HK-2 (cell line): ENCODE measurements around the gene RALGAPA2.

ENCODE experiments used
- DNase-seq: peaks from one replicate; pipeline ENCODE4 v3.0.0-alpha.2; 2018; ENCODE audit not compliant: unreplicated experiment

Gene RALGAPA2

GRCh38 chr20:20437314-20437713, 275.1 kb downstream of the RALGAPA2 start:
- no peak for DNase-seq

- no peak for DNase-seq
Observed at GRCh38 chr20:20436689-20437088, 275.8 kb downstream of the RALGAPA2 start.

DNA sequence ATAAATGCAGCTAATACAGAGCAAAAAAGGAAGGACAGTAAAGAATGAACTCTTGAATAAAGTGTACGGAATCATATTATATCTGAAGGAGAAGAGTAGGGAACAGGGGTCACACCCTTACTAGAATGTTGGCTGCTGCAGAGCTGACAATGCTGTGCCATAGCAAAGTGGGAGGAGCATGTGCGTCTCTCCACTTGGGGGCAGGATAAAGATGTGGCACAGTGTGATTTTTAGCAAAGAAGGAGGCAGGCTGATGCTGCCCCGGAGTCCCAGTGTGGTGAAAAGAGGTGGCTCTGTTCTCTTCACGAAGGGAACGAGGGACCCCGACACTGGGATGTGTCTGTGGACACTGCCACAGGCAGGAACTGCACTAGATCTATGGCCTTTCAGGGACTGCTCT, 277.0 kb downstream of the RALGAPA2 start:
- DNase-seq = no peak

GRCh38 chr20:20432618-20433286, 279.7 kb downstream of the RALGAPA2 start:
- DNase-seq = no peak

DNA sequence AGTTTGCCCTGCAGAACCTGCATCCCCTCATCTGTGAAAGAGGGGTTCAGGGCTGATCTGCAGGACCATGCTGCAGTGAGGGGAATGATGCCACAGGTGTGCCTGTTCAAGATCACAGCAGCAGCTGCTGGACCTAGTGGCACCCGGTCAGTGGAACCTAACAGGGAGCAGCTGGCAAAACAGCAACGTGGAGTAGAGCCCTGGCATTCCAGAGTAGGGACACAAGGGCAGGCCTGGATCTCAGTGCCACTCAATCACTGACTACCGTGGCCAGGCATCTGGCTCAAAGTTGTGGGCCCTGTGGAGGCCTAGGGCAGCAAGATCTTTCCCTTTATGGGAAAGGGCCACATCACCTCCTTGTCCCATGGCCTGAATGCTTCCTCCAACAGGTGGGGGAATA, 282.4 kb downstream of the RALGAPA2 start:
- DNase-seq = no peak

GRCh38 chr20:20428067-20428466, 284.4 kb downstream of the RALGAPA2 start:
- no peak for DNase-seq

DNA sequence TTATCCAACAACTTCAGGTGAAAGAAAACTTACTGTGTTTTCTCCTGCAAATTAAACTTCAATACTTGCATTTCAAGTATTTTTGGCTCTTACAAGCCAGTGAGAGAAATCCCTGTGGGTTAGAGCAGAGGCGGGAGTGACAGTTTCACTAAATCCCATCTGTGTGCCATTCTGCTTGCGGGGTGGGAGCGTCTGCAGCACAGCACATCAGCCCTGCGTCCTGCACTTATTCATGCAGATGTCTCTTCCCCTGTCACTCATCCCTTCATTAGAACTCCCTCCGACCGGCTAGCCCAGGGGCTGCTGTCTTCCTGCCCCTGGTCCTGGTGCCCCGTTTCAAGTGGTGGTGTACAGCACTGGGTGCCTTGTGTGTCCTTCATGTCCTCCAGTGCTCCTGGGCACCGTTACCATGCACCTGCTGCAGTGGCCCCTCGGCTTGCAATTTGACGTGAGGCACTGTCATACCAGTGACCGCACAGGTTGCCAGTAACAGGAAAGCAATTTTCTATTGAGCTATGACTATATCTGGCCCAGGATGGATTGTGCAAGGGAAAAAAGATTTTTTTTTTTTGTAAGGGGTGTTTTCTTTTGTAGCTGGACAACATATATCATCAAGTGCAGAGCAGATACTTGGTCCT, 285.1 kb downstream of the RALGAPA2 start:
- no peak for DNase-seq

- no peak for DNase-seq
Observed at GRCh38 chr20:20426655-20426907, 285.9 kb downstream of the RALGAPA2 start.

DNA sequence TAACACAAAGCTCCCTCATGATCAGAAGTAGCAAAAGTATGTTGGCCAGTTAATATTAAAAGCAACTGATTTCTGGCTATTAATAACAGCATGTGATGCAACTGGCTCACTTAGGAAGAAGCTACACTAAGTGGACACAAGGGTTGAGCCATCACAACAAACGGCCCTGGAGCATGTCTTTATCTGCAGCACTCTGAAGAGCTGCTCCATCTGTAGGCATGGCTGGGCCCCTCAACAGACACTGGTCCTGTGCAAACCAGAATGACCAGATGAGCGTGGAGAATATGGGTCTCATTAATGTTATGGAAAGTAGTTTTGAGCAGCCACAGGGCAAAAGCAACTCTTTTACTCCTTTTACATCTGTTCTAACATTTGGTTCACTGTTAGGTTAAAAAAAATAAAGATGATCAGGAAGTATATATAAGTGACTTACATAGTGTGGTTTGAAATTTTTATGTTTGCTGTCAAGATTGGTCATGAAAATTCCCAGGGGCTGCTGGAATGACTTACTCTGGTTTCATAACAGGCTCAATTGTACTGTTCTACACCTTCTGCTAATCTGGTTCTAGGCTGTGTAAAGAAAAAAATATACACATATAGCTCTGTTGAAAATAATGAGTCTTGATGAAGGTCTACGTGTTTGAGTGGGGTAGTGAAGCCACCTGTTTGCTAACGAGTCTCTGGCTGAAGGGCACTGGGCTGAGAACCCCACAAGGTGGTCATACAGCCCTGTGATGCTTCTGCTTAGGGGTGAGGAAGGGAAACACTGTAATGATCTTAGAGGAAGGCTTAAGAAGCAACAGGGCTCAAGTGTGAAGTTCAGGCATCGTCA, 286.4 kb downstream of the RALGAPA2 start:
- no peak for DNase-seq

DNA sequence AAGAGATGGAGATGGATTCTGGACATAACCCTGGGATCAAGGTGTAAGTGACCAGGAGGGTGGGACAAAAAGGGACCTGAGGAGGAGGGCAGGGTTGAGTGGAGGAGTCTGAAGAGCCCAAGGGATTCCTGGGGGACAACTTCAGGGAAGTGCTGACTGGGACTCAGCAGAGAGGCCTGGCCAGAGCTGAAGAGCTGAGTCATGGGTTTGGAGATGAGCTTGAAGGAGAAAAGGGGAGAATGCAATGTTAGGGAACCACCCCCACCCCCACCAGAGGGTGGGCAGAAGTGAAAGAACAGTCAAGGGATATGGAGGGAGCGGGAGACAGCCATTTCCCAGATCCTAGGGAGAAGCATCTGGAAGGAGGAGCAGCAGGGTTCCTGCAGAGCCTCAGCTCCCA, 289.3 kb downstream of the RALGAPA2 start:
- DNase-seq = no peak

DNA sequence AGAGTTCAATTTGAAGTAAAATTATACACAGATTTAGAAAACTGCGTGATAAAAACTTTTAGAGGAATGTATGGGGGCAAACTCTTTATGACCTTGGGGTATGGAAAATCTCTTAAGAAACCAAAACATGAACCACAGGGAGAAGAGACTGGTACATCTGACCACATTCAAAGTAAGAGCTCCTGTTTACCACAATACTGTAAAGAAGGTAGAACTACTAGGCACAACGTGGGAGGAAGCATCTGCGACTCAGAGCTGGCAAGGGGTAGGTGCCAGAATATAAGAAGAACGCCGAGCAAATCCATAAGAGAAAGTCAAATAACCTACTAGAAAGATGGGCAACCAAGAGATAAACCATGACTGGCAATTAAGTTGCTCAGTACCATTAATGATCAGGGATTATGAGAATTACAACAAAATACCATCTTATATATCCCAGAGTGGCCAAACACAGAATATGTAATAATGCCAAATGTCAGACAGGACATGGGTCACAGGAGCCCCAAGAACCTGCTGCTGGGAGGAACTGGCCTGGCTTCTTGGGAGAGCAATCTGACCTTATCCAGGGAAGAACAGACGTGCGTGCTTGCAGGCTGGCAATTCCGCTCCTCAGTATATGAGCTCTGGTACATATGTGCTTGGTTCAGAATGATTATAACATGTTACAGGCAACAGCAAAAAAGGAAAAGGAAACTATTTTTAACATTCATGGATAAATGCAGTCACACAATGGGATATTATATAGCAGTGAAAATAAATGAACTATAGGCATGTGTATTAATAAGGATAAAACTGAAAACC, 294.4 kb downstream of the RALGAPA2 start:
- no peak for DNase-seq

DNA sequence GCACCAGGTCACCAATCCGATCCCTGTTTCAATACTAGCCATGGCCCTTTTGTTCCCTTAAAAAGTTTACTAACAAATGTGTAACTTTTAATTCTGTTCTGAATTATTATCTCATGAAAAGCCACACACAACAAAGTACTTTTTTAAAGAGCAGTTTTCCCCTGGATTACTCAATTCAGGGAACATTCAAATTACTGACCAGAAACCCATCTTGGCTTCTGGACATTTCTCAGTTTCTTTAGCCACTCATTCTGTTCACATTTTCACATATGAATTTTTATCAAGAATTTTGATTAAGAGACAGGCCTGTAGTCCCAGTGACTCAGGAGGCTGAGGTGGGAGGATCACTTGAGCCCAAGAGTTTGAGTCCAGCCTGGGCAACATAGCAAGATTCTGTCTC, 297.1 kb downstream of the RALGAPA2 start:
- DNase-seq = no peak

DNA sequence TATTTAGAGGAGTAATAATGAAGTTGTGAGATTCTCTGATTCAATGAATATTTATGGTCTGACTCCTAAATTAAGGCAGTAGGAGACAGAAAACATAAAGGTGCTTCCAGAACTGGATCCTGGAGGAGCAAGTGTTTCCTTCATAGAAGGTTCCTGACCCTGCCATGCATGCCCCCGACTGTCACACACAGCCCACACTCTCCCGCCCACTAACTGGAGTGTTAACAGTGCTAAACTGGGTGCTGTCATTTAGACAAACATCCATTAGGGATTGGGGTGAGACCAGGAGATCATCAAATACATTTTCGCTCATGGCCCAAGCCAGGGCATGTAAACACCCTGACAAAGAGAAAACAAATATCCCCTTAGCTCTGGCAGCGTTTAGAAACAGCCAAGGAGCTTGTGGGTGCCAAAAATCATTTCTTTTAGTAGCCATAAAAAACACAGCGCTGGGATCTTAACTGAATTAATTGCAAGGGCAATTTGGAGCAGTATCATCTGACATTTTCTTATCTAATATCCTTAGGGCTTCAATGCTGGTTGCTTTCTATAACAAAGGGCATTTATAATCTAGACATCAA, 297.7 kb downstream of the RALGAPA2 start:
- DNase-seq = no peak

- no peak for DNase-seq
Observed at GRCh38 chr20:20413810-20414281, 298.6 kb downstream of the RALGAPA2 start.

- DNase-seq = no peak
Observed at GRCh38 chr20:20412750-20413149, 299.7 kb downstream of the RALGAPA2 start.

GRCh38 chr20:20411836-20412235, 300.6 kb downstream of the RALGAPA2 start:
- DNase-seq = no peak

DNA sequence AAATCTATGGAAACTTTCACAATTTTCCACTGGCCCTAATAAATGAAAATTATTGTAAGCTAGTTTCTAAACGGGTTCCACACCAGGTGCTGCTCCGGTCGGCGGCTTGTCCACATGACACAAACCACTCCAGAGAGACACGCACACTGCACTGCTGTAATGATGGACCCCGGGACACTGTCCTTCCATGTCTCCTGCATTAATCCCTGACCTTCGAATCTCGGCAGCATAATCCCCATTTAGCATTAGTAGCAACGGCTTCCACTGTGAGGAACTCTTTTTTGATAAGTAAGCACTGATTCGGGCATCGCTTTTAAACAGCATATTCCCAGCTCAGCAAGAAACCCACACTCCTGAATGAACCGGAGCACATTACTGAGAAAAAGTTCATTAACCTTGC, 301.0 kb downstream of the RALGAPA2 start:
- no peak for DNase-seq

GRCh38 chr20:20410678-20411077, 301.8 kb downstream of the RALGAPA2 start:
- no peak for DNase-seq

GRCh38 chr20:20409331-20409730, 303.1 kb downstream of the RALGAPA2 start:
- DNase-seq = no peak

DNA sequence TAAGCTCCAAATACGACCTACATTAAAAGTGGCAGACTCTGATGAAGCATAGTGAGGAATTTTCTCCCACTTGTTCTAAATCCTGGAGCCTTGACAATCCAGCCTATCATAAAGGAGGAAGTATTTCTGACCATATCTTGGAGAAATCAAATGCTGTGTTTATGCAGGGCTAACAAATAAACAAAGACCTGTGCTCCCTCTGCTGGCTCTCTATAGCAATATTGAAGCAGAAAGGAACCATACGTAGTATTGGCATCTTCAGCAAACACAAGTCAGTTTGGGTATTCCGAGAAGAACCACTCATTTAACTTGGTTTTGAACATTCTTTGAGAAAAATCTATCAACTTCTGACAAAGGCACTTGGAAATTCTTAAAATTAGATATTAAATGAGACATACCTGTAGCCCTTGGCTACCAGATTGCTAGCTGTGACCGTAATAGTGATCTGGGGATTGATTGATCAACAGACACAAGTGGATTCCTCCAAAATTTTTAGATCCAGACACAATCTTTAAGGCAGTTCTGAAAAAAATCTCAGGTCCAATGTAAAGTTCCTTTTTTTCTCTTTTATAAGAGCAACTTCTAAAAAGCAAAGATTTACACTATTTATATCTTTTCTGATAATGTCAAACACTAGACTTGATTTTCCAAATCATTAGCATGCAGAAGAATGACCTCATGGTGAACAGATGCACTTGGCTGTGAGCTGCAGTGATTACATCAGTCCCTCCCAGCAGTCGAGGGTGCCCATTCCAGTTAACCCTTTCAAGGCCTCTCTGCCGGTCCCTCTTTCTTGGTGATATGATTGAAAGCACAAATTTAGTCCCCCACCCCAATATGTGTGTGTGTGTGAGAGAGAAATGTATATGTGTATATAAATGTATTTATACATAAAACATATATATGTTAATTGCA, 304.3 kb downstream of the RALGAPA2 start:
- no peak for DNase-seq

DNA sequence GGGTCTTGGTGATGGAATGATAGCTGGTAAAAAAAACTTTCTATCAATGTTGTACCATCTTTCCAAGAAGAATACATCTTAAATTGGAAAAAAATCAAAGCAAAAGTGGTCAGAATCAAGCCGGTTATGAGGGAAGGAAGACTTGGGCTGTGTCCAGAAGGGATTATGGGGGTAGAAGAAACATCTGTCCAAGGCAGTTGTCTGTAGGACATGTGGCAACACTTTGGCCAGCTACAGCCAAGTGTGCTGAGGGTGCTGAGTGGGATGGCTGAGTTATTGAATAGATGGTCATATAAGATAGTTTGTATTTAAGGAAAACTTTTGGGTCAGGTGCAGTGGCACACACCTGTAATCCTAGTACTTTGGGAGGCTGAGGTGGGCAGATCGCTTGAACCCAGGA, 306.1 kb downstream of the RALGAPA2 start:
- DNase-seq = no peak
